Panc1 (cell line): ENCODE measurements around the gene KLC4. TPM values are rescaled to one million over a fixed set of nuclear protein-coding genes. Genes with fewer than 3 reads are reported as not detected.

Experiments
- ATAC-seq: fragments of 200-7000 bp; cut with Tn5 transposase; 2 replicates; pipeline ENCODE4 v1.9.1; 2020; ENCODE audit warnings: mild to moderate bottlenecking, moderate library complexity
- BruUV-seq: library from RNA; stranded (reverse); fragments of 400-500 nt; replicated peaks from 2 replicates; lab custom pipeline; 2021; lab: Mats Ljungman, UMichigan
- CTCF ChIA-PET: fragments of 300-600 bp; sonication (Branson Sonifier 250); formaldehyde crosslinking; loops from one replicate; lab custom pipeline; 2022; ENCODE audit warnings: antibody characterized with exemption; lab: Charles Lee
- POLR2A ChIA-PET: fragments of 300-600 bp; sonication (Branson Sonifier 250); formaldehyde crosslinking; loops from one replicate; lab custom pipeline; 2022; ENCODE audit warnings: antibody characterized with exemption; lab: Charles Lee
- DNase-seq: peaks from one replicate; pipeline ENCODE4 v3.0.0-alpha.2; 2010; ENCODE audit warnings: low read depth, low spot score
- H3K27ac ChIP-seq: 2 replicates; pipeline ENCODE4 v1.5.1; 2011; ENCODE audit warnings: mild to moderate bottlenecking, low read length, inconsistent platforms
- H3K27me3 ChIP-seq: fragments of 200-500 bp; sonication (Bioruptor generic); 2 replicates; pipeline ENCODE4 v1.6.0; 2014; ENCODE audit warnings: low read length, inconsistent platforms; ENCODE audit not compliant: control insufficient read depth, insufficient read depth
- H3K36me3 ChIP-seq: fragments of 200-500 bp; sonication (Bioruptor generic); 2 replicates; pipeline ENCODE4 v1.5.1; 2014; ENCODE audit warnings: inconsistent platforms, mild to moderate bottlenecking, low read length, moderate library complexity; ENCODE audit not compliant: control insufficient read depth, insufficient read depth
- H3K4me1 ChIP-seq: 2 replicates; pipeline ENCODE4 v1.5.1; 2011; ENCODE audit warnings: inconsistent platforms, mild to moderate bottlenecking, low read length, moderate library complexity; ENCODE audit not compliant: control insufficient read depth, insufficient read depth
- H3K4me3 ChIP-seq, 2 experiments: 2 replicates each; pipeline ENCODE4 v1.5.1; 2011 to 2012; ENCODE audit warnings: low read depth in 2 of 2, low read length in 2 of 2, mild to moderate bottlenecking in 2 of 2, inconsistent platforms in 1 of 2, moderate library complexity in 1 of 2
- H3K9me3 ChIP-seq: fragments of 200-500 bp; sonication (Bioruptor generic); 2 replicates; pipeline ENCODE4 v1.5.1; 2014; ENCODE audit warnings: low read depth, mild to moderate bottlenecking, inconsistent platforms, low read length, moderate library complexity; ENCODE audit not compliant: control insufficient read depth, insufficient read depth
- CTCF ChIP-seq: fragments of 450-650 bp; IDR thresholded peaks from 2 replicates; pipeline ENCODE4 v1.5.1; 2017; ENCODE audit warnings: mild to moderate bottlenecking
- POLR2AphosphoS5 ChIP-seq: IDR thresholded peaks from 2 replicates; pipeline ENCODE4 v1.6.1; 2012; ENCODE audit warnings: mild to moderate bottlenecking, low read depth, low read length, moderate library complexity
- REST ChIP-seq, 2 experiments: IDR thresholded peaks; 2 replicates each; pipeline ENCODE4 v1.6.1; 2011 to 2012; ENCODE audit warnings: low read depth in 2 of 2, control low read depth in 1 of 2, low read length in 1 of 2, mild to moderate bottlenecking in 1 of 2, moderate library complexity in 1 of 2; ENCODE audit not compliant: insufficient read depth in 1 of 2
- SIN3A ChIP-seq: IDR thresholded peaks from 2 replicates; pipeline ENCODE4 v1.6.1; 2012; ENCODE audit warnings: low read depth, mild to moderate bottlenecking, low read length, moderate library complexity, borderline replicate concordance; ENCODE audit not compliant: insufficient read depth
- TCF7L2 ChIP-seq: IDR thresholded peaks from 2 replicates; pipeline ENCODE4 v1.6.1; 2011; ENCODE audit warnings: mild to moderate bottlenecking, low read depth, low read length, inconsistent platforms
- in situ Hi-C: cut with HindIII; loops from 2 replicates; pipeline ENCODE4 v1.10.0; 2016; ENCODE audit warnings: low sequenced_read_pairs, low pct_unique_long_range_greater_than_20kb
- intact Hi-C: fragments of 100-400 bp; cut with micrococcal nuclease; formaldehyde crosslinking; loops from one replicate; pipeline ENCODE4 v1.10.0; 2022; ENCODE audit not compliant: unreplicated experiment
- total RNA-seq: library from RNA; stranded (reverse); gene quantifications from one replicate; pipeline ENCODE4 v1.2.1, GENCODE V29; 2021; ENCODE audit not compliant: unreplicated experiment

KLC4 gene
- total RNA-seq, 1 experiment from 2014 or later, result 22.6 TPM

- in situ Hi-C loops, result no loop called here
- no peaks in the 10 kb centered on the region for H3K9me3 ChIP-seq
- TF ChIP-seq REST (IDR thresholded peaks at IDR 0.05; ENCODE audit: insufficient read depth in 1 of 2, low read depth in 2 of 2, low read length in 1 of 2) (no peak), CTCF (no peak), POLR2AphosphoS5 (no peak), TCF7L2 (no peak), SIN3A (no peak)
- intact Hi-C loops, result loop anchor here (2.0 kb wide), 1 partner anchor 34 kb away; no protein-coding TSS in a partner anchor
- H3K36me3 ChIP-seq, result peaks cover 5% of the 10 kb centered on the region; the same call in 1 of the 2 replicates
- TSS peak; percentile 75 for BruUV-seq
- ChIA-PET CTCF (no interaction called here), POLR2A (no interaction called here)
- DNase-seq (no peak), ATAC-seq (no peak)
- H3K27me3 ChIP-seq, result no peaks in the 10 kb centered on the region
- H3K4me3 ChIP-seq, result peak overlapping the region; percentile 91 to 97
- H3K4me1 ChIP-seq, result peaks cover 11% of the 10 kb centered on the region
- peak overlapping the region; percentile 92 for H3K27ac ChIP-seq
These were observed 900 bp upstream of the KLC4 start for GRCh38 chr6:43058531-43058930.

GRCh38 chr6:43060034-43060754 is 763 bp downstream of the KLC4 start:
- CTCF ChIA-PET, result interaction anchor here (0.5 kb wide), 1 partner anchor 120 kb away, joined by 7 read pairs; no protein-coding TSS in a partner anchor
- in situ Hi-C loops (no loop called here), intact Hi-C loops (no loop called here)
- peaks cover 5% of the 10 kb centered on the region; the same call in 1 of the 2 replicates for H3K36me3 ChIP-seq
- peak overlapping the region; percentile 91 to 97 for H3K4me3 ChIP-seq
- ATAC-seq, result peak; percentile 5
- BruUV-seq, result TSS peak; percentile 78
- H3K27ac ChIP-seq, result peak overlapping the region; percentile 87
- no peaks in the 10 kb centered on the region for H3K27me3 ChIP-seq
- DNase-seq, result no peak
- H3K9me3 ChIP-seq, result no peaks in the 10 kb centered on the region
- TF ChIP-seq TCF7L2, result no peak
- TF ChIP-seq REST (IDR thresholded peaks at IDR 0.05; ENCODE audit: insufficient read depth in 1 of 2, low read depth in 2 of 2, low read length in 1 of 2), result no peak
- no peak for TF ChIP-seq SIN3A
- no peak for TF ChIP-seq CTCF
- TF ChIP-seq POLR2AphosphoS5, result no peak
- POLR2A ChIA-PET, result no interaction called here
- peaks cover 11% of the 10 kb centered on the region for H3K4me1 ChIP-seq
